ENCODE results near the gene LMOD3.

DNA sequence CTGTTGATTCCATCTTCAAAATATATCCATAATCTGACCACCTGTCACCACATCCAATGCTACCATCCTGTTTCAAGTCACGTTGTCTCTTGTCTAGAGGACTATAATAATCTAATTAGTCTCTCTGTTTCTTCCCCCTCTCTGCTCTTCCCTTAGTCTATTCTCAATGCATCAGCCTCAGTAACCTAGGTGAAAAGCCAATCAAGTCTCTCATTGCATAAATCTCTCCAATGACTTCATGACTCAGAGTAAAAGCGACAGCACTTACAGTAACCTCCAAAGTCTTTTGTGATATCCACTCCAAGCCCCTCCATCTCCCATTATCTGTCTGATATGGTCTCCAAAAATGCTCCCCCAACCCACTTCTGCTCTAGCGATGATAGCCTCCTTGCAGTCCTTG, 49.5 kb downstream of the LMOD3 start:
- TF ChIP-seq JUND (IDR thresholded peaks at IDR 0.05; ENCODE audit: low read length) (no peak), CEBPB (IDR thresholded peaks at IDR 0.05; ENCODE audit: low read depth, low read length) (no peak), EZH2 (IDR thresholded peaks at IDR 0.05; ENCODE audit: low read depth, low read length, severe bottlenecking) (no peak), TAF7 (optimal IDR thresholded peaks at IDR 0.05; ENCODE audit: borderline replicate concordance, low read depth, low read length) (no peak), SAP30 (IDR thresholded peaks at IDR 0.05; ENCODE audit: insufficient read depth, insufficient replicate concordance, low read length) (no peak), POLR2A (IDR thresholded peaks at IDR 0.05; ENCODE audit: control extremely low read depth in 1 of 2, low read depth in 2 of 2, low read length in 2 of 2) (no peak), SIRT6 (IDR thresholded peaks at IDR 0.05; ENCODE audit: low read length) (no peak), ZNF274 (IDR thresholded peaks at IDR 0.05; ENCODE audit: borderline replicate concordance, extremely low read depth, low read length) (no peak), EP300 (IDR thresholded peaks at IDR 0.05; ENCODE audit: borderline replicate concordance in 1 of 2, low read depth in 2 of 2, low read length in 2 of 2) (no peak), RAD21 (IDR thresholded peaks at IDR 0.05 in 1 of 2, conservative IDR thresholded peaks at IDR 0.05 in 1 of 2; ENCODE audit: low read depth in 2 of 2, low read length in 2 of 2) (no peak)
- TF ChIP-seq, protein P1, sequence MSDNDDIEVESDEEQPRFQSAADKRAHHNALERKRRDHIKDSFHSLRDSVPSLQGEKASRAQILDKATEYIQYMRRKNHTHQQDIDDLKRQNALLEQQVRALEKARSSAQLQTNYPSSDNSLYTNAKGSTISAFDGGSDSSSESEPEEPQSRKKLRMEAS (IDR thresholded peaks at IDR 0.05), result no peak
- TF ChIP-seq, protein P2, sequence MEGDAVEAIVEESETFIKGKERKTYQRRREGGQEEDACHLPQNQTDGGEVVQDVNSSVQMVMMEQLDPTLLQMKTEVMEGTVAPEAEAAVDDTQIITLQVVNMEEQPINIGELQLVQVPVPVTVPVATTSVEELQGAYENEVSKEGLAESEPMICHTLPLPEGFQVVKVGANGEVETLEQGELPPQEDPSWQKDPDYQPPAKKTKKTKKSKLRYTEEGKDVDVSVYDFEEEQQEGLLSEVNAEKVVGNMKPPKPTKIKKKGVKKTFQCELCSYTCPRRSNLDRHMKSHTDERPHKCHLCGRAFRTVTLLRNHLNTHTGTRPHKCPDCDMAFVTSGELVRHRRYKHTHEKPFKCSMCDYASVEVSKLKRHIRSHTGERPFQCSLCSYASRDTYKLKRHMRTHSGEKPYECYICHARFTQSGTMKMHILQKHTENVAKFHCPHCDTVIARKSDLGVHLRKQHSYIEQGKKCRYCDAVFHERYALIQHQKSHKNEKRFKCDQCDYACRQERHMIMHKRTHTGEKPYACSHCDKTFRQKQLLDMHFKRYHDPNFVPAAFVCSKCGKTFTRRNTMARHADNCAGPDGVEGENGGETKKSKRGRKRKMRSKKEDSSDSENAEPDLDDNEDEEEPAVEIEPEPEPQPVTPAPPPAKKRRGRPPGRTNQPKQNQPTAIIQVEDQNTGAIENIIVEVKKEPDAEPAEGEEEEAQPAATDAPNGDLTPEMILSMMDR (IDR thresholded peaks at IDR 0.05; ENCODE audit: control extremely low read depth in 1 of 3, insufficient read depth in 1 of 3, low read depth in 1 of 3, low read length in 3 of 3), result no peak
- TF ChIP-seq, protein P3, sequence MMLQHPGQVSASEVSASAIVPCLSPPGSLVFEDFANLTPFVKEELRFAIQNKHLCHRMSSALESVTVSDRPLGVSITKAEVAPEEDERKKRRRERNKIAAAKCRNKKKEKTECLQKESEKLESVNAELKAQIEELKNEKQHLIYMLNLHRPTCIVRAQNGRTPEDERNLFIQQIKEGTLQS (IDR thresholded peaks at IDR 0.05; ENCODE audit: insufficient read depth, low read depth, low read length), result no peak
- TF ChIP-seq, protein P4, sequence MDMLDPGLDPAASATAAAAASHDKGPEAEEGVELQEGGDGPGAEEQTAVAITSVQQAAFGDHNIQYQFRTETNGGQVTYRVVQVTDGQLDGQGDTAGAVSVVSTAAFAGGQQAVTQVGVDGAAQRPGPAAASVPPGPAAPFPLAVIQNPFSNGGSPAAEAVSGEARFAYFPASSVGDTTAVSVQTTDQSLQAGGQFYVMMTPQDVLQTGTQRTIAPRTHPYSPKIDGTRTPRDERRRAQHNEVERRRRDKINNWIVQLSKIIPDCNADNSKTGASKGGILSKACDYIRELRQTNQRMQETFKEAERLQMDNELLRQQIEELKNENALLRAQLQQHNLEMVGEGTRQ (IDR thresholded peaks at IDR 0.05; ENCODE audit: low read length), result no peak

All from H1 (cell line).